WTC11 (cell line): ENCODE results near the gene ATP2B2. TPM values are rescaled to one million over a fixed set of nuclear protein-coding genes. Genes with fewer than 3 reads are reported as not detected.

Experiments used
- ATAC-seq: fragments of 200-7000 bp; cut with Tn5 transposase; 2 replicates; pipeline ENCODE4 v1.10.0; 2021; ENCODE audit warnings: mild to moderate bottlenecking, moderate library complexity
- CTCF ChIA-PET: fragments of 300-600 bp; sonication (Branson Sonifier 250); formaldehyde crosslinking; loops from one replicate; lab custom pipeline; 2021; ENCODE audit warnings: antibody characterized with exemption; lab: Charles Lee
- POLR2A ChIA-PET: fragments of 350-600 bp; sonication (Branson Sonifier 250); formaldehyde crosslinking; loops from one replicate; lab custom pipeline; 2021; ENCODE audit warnings: antibody characterized with exemption; lab: Charles Lee
- DNase-seq: peaks from one replicate; pipeline ENCODE4 v3.0.0; 2021; ENCODE audit warnings: low spot score
- H3K27ac Mint-ChIP-seq: 2 replicates; pipeline ENCODE4 v1.8.0; 2021; ENCODE audit warnings: mixed read lengths
- H3K27me3 Mint-ChIP-seq: 2 replicates; pipeline ENCODE4 v1.8.0; 2021; ENCODE audit warnings: low read depth, mild to moderate bottlenecking, moderate library complexity, mixed read lengths
- H3K36me3 Mint-ChIP-seq: 2 replicates; pipeline ENCODE4 v1.8.0; 2021; ENCODE audit warnings: mixed read lengths
- H3K4me1 Mint-ChIP-seq: 2 replicates; pipeline ENCODE4 v1.8.0; 2022; ENCODE audit warnings: mixed read lengths
- H3K4me3 Mint-ChIP-seq: 2 replicates; pipeline ENCODE4 v1.8.0; 2021; ENCODE audit warnings: mild to moderate bottlenecking, moderate library complexity, mixed read lengths
- H3K9me3 Mint-ChIP-seq: 2 replicates; pipeline ENCODE4 v1.8.0; 2021; ENCODE audit warnings: mixed read lengths
- EMX1 ChIP-seq: fragments of 250-450 bp; sonication (Bioruptor Pico); IDR thresholded peaks from 2 replicates; pipeline ENCODE4 v1.8.0; 2021; ENCODE audit warnings: mild to moderate bottlenecking
- ERG ChIP-seq: fragments of 250-450 bp; sonication (Bioruptor Pico); IDR thresholded peaks from 2 replicates; pipeline ENCODE4 v1.8.0; 2021; ENCODE audit warnings: mild to moderate bottlenecking
- GRHL2 ChIP-seq: fragments of 250-450 bp; sonication (Bioruptor Pico); IDR thresholded peaks from 2 replicates; pipeline ENCODE4 v1.8.0; 2022; ENCODE audit warnings: mild to moderate bottlenecking, moderate library complexity; ENCODE audit not compliant: insufficient replicate concordance, severe bottlenecking
- IRF1 ChIP-seq: sonication (generic); formaldehyde crosslinking; IDR thresholded peaks from 2 replicates; pipeline ENCODE4 v1.8.0; 2023; ENCODE audit warnings: missing genetic modification reagents
- MLX ChIP-seq: sonication (generic); formaldehyde crosslinking; IDR thresholded peaks from 2 replicates; pipeline ENCODE4 v1.8.1; 2023; ENCODE audit warnings: mild to moderate bottlenecking, missing genetic modification reagents, moderate library complexity
- OVOL2 ChIP-seq: fragments of 250-450 bp; sonication (Bioruptor Pico); IDR thresholded peaks from 2 replicates; pipeline ENCODE4 v1.9.0; 2021; ENCODE audit warnings: mild to moderate bottlenecking, borderline replicate concordance
- PRDM15 ChIP-seq: sonication (generic); formaldehyde crosslinking; IDR thresholded peaks from 2 replicates; pipeline ENCODE4 v1.8.0; 2022; ENCODE audit warnings: missing genetic modification reagents
- RELA ChIP-seq: sonication (generic); formaldehyde crosslinking; IDR thresholded peaks from 2 replicates; pipeline ENCODE4 v1.8.1; 2022; ENCODE audit warnings: missing genetic modification reagents, mild to moderate bottlenecking, borderline replicate concordance
- SOX15 ChIP-seq: fragments of 250-450 bp; sonication (Bioruptor Pico); IDR thresholded peaks from 2 replicates; pipeline ENCODE4 v1.9.0; 2021; ENCODE audit warnings: mild to moderate bottlenecking
- ZMAT4 ChIP-seq: fragments of 250-450 bp; sonication (Bioruptor Pico); IDR thresholded peaks from 2 replicates; pipeline ENCODE4 v1.9.0; 2021; ENCODE audit warnings: mild to moderate bottlenecking
- ZNF219 ChIP-seq: sonication (generic); formaldehyde crosslinking; IDR thresholded peaks from 2 replicates; pipeline ENCODE4 v1.8.0; 2023; ENCODE audit warnings: missing genetic modification reagents, mild to moderate bottlenecking, borderline replicate concordance
- ZNF232 ChIP-seq: sonication (generic); formaldehyde crosslinking; IDR thresholded peaks from 2 replicates; pipeline ENCODE4 v1.8.0; 2022; ENCODE audit warnings: mild to moderate bottlenecking, missing genetic modification reagents
- ZNF317 ChIP-seq: sonication (generic); formaldehyde crosslinking; IDR thresholded peaks from 2 replicates; pipeline ENCODE4 v1.8.1; 2023; ENCODE audit warnings: low read depth, mild to moderate bottlenecking, moderate library complexity, missing genetic modification reagents, borderline replicate concordance
- ZNF396 ChIP-seq: fragments of 250-450 bp; sonication (Bioruptor Pico); IDR thresholded peaks from 2 replicates; pipeline ENCODE4 v1.8.0; 2021; ENCODE audit warnings: mild to moderate bottlenecking, moderate library complexity, borderline replicate concordance
- ZNF671 ChIP-seq: fragments of 250-450 bp; sonication (Bioruptor Pico); IDR thresholded peaks from 2 replicates; pipeline ENCODE4 v1.8.0; 2021; ENCODE audit warnings: mild to moderate bottlenecking
- total RNA-seq: library from RNA; stranded (reverse); gene quantifications from 3 replicates; pipeline ENCODE4 v1.2.3, GENCODE V29; 2021
- TF ChIP-seq, protein P1 (sequence below): fragments of 250-450 bp; sonication (Bioruptor Pico); IDR thresholded peaks from 2 replicates; pipeline ENCODE4 v2.1.2; 2022; ENCODE audit warnings: mild to moderate bottlenecking, moderate library complexity
- TF ChIP-seq, protein P2 (sequence below): sonication (generic); formaldehyde crosslinking; IDR thresholded peaks from 2 replicates; pipeline ENCODE4 v1.8.0; 2022; ENCODE audit warnings: mild to moderate bottlenecking, missing genetic modification reagents

The ATP2B2 gene
- total RNA-seq, 1 experiment from 2014 or later: 0.48 TPM

DNA sequence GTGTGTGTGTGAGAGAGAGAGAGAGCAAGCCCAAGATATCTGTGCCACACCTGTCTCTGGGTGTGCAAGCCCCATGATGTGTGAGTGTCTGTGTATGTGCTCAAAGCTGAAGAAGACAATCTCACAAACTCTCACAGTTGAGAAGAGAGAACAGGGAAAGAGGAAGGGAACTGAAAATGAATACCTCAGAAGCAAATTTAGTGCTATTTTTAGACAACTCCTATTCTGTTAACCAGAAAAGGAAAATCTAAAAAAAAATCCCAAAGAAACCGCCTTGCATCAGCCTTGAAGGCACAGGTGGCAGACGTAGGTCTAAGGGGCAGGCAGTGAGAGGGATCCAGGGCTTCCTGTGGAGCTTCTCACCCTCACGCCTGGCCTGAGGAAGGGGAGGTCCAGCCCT, 47.8 kb downstream of the ATP2B2 start:
- ATAC-seq (no peak), DNase-seq (no peak)
- H3K9me3 Mint-ChIP-seq: no peaks in the 10 kb centered on the region
- ChIA-PET POLR2A (no interaction called here), CTCF (interaction anchor here (0.5 kb wide), 1 partner anchor 293 kb away, joined by 4 read pairs; the partner anchor contains the start of gene IRAK2)
- TF ChIP-seq, protein P1, sequence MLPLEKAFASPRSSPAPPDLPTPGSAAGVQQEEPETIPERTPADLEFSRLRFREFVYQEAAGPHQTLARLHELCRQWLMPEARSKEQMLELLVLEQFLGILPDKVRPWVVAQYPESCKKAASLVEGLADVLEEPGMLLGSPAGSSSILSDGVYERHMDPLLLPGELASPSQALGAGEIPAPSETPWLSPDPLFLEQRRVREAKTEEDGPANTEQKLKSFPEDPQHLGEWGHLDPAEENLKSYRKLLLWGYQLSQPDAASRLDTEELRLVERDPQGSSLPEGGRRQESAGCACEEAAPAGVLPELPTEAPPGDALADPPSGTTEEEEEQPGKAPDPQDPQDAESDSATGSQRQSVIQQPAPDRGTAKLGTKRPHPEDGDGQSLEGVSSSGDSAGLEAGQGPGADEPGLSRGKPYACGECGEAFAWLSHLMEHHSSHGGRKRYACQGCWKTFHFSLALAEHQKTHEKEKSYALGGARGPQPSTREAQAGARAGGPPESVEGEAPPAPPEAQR (CRISPR knock-in tag): no peak
- TF ChIP-seq ERG (CRISPR knock-in tag) (no peak), RELA (CRISPR knock-in tag) (no peak), MLX (no peak)
- no peak overlapping the region for H3K4me3 Mint-ChIP-seq
- H3K27me3 Mint-ChIP-seq: no peaks in the 10 kb centered on the region
- H3K4me1 Mint-ChIP-seq: peaks cover 6% of the 10 kb centered on the region
- H3K27ac Mint-ChIP-seq: no peak overlapping the region
- H3K36me3 Mint-ChIP-seq: no peaks in the 10 kb centered on the region

- H3K27ac Mint-ChIP-seq: no peak overlapping the region
- DNase-seq: no peak
- H3K4me1 Mint-ChIP-seq: peaks cover 6% of the 10 kb centered on the region
- no peak for ATAC-seq
- no peaks in the 10 kb centered on the region for H3K36me3 Mint-ChIP-seq
- no peaks in the 10 kb centered on the region for H3K9me3 Mint-ChIP-seq
- no peak for TF ChIP-seq ZMAT4 (CRISPR knock-in tag)
- TF ChIP-seq EMX1 (CRISPR knock-in tag): no peak
- no peak for TF ChIP-seq ZNF232
- no peak for TF ChIP-seq GRHL2
- no peak for TF ChIP-seq ZNF317
- no peak for TF ChIP-seq PRDM15 (CRISPR knock-in tag)
- no peak for TF ChIP-seq ERG (CRISPR knock-in tag)
- no peak for TF ChIP-seq MLX
- TF ChIP-seq SOX15 (CRISPR knock-in tag): no peak
- H3K4me3 Mint-ChIP-seq: no peak overlapping the region
- ChIA-PET POLR2A (no interaction called here), CTCF (interaction anchor here (0.5 kb wide), 1 partner anchor 292 kb away, joined by 4 read pairs; the partner anchor contains the start of gene IRAK2)
- no peaks in the 10 kb centered on the region for H3K27me3 Mint-ChIP-seq
Observed at GRCh38 chr3:10456981-10457380, 48.4 kb downstream of the ATP2B2 start.

GRCh38 chr3:10455545-10455914, 49.9 kb downstream of the ATP2B2 start:
- POLR2A ChIA-PET: no interaction called here
- CTCF ChIA-PET: interaction anchor here (0.9 kb wide), 1 partner anchor 19 kb away, joined by 3 read pairs; no protein-coding TSS in a partner anchor
- ATAC-seq (no peak), DNase-seq (no peak)
- H3K9me3 Mint-ChIP-seq: no peaks in the 10 kb centered on the region
- H3K36me3 Mint-ChIP-seq: no peaks in the 10 kb centered on the region
- no peak overlapping the region for H3K4me3 Mint-ChIP-seq
- H3K27ac Mint-ChIP-seq: no peak overlapping the region
- H3K27me3 Mint-ChIP-seq: no peaks in the 10 kb centered on the region
- H3K4me1 Mint-ChIP-seq: peaks cover 6% of the 10 kb centered on the region
- TF ChIP-seq OVOL2: no peak
- no peak for TF ChIP-seq ZNF396 (CRISPR knock-in tag)
- TF ChIP-seq IRF1 (CRISPR knock-in tag): no peak
- no peak for TF ChIP-seq ZNF671 (CRISPR knock-in tag)
- TF ChIP-seq ZNF219 (CRISPR knock-in tag): no peak
- TF ChIP-seq, protein P2, sequence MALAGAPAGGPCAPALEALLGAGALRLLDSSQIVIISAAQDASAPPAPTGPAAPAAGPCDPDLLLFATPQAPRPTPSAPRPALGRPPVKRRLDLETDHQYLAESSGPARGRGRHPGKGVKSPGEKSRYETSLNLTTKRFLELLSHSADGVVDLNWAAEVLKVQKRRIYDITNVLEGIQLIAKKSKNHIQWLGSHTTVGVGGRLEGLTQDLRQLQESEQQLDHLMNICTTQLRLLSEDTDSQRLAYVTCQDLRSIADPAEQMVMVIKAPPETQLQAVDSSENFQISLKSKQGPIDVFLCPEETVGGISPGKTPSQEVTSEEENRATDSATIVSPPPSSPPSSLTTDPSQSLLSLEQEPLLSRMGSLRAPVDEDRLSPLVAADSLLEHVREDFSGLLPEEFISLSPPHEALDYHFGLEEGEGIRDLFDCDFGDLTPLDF (CRISPR knock-in tag): no peak
